AG20443 (cell line): Measurements from ENCODE around the gene POLR3G.

Source experiments
- DNase-seq: peaks from one replicate; pipeline ENCODE4 v3.0.0; 2012; ENCODE audit warnings: low spot score, mixed read lengths

The POLR3G gene, protein sequence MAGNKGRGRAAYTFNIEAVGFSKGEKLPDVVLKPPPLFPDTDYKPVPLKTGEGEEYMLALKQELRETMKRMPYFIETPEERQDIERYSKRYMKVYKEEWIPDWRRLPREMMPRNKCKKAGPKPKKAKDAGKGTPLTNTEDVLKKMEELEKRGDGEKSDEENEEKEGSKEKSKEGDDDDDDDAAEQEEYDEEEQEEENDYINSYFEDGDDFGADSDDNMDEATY

GRCh38 chr5:90474235-90475107, at the start of gene POLR3G, which contains the start of gene MBLAC2:
TSS of gene POLR3G (plus strand) at chr5:90474864. CDS start at chr5:90485568, 10,704 bp downstream.
TSS of gene MBLAC2 (minus strand) at chr5:90474771. CDS start at chr5:90474292, 479 bp downstream.
- DNase-seq = peak; percentile 97

DNA sequence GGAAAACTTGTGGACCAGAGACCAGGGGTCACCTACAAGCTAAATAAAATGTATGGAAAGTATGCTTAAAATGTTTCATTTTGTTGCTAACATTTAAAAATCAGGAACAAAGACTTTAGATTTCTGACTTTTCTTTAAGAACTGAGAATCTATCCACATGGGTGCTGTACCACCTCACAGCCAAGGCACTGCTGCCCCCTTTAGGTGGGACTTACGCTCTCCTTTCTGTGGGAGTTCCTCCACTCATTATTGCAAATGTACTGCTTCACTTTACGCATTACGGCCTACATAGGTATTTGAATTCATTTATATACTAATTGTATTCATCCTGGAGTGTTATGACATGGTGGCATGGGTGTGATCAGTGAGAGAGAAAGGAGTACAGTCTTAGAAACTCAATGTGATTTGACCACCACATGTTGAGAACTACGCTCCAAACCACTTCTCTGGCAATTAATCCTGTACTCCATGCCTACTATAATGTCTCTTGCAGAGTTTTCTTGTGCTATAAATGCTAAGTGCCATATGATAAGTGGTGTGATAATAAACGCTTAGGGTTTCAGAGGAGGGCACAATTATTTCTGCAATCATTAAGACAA, 40.4 kb upstream of the POLR3G start:
- peak; percentile 40 for DNase-seq

DNA sequence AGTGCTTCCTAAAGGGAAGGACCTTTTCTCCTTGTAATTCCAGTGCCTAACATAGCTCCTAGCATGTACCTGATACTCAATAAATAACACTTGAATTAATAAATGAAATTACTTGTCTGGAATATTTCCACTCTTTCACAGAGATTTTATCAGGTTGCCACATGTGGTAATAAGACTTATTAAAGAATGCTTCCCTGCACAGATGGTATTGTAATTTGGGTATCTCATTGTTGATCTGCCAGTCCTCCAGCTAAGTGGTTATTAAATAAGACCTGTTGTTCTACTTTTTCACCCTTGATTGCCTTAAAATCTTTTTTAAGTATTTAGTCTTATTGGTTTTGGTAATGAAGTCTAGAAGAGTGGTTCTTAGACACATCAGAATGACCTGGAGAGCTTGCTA, 37.0 kb upstream of the POLR3G start:
- no peak for DNase-seq

- DNase-seq = no peak
Measured at GRCh38 chr5:90438100-90438499, 36.6 kb upstream of the POLR3G start.

GRCh38 chr5:90440644-90441043, 34.0 kb upstream of the POLR3G start:
- DNase-seq = no peak

DNA sequence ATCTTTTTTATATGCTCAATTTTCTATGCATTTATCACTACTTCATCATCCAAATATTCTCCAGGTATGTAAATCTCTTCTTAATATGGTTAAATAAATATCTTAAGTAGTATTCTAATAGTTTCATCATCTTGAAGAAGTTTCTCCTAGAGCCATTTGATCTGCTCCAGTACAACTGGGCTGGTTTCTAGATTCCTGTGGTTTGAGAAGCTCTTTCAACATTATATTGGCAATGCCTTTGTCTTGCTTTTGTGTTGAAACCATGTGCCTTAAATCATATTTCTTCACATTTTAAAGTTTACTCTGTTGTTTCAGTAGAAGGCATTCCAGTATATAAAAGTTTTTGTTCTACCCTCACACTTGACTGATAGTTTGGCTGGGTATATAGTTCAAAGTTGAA, 27.7 kb upstream of the POLR3G start:
- peak; percentile 48 for DNase-seq

GRCh38 chr5:90461288-90461687, 13.4 kb upstream of the POLR3G start:
- no peak for DNase-seq

- DNase-seq = no peak
Measured at GRCh38 chr5:90472783-90473395, 1.8 kb upstream of the POLR3G start.

GRCh38 chr5:90473396-90474234, 1.0 kb upstream of the POLR3G start:
- DNase-seq = peak; percentile 50

DNA sequence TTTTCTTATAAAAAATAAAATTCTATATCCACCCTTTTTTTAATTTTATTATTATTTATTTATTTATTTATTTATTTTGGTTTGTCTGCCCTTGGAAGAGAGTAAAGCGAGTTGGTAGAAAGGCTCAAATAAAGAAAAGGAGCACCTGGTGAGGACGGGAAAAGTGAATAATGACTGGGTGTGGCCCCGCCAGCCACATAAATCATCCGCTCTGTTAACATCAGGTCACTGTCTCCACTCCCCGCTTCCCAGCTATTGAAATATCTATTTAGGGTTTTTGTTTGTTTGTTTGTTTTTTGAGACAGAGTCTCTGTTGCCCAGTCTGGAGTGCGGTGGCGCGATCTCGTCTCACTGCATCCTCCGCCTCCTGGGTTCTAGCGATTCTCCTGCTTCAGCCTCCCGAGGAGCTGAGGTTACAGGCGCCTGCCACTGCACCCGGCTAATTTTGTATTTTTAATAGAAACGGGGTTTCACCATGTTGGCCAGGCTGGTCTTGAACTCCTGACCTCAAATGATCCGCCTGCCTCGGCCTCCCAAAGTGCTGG, 844 bp downstream of the POLR3G start:
- no peak for DNase-seq

- no peak for DNase-seq
Measured at GRCh38 chr5:90476391-90476790, 1.7 kb downstream of the POLR3G start.

DNA sequence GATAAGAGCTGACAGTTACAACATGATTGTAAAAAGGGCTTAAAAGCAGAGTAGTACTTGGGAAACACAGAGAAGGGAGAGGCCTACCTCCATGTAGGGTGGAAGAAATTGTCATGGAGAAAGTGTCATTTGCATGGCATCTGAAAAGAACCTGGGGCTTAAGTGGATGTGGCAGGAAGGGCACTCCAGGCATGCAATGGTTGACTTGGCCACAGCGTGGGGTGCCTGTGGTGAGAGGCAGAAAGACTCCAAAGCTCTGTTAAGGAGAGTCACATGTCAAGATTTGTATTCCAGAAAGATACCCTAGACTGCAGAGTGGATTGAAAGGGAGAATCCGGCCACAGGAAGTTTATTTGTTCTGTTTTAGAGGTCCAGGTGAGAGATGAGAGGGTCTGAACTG, 2.4 kb downstream of the POLR3G start:
- no peak for DNase-seq

GRCh38 chr5:90477621-90478215, 3.1 kb downstream of the POLR3G start:
- no peak for DNase-seq

- DNase-seq = peak; percentile 9
Measured at GRCh38 chr5:90479611-90480385, 5.1 kb downstream of the POLR3G start.

DNA sequence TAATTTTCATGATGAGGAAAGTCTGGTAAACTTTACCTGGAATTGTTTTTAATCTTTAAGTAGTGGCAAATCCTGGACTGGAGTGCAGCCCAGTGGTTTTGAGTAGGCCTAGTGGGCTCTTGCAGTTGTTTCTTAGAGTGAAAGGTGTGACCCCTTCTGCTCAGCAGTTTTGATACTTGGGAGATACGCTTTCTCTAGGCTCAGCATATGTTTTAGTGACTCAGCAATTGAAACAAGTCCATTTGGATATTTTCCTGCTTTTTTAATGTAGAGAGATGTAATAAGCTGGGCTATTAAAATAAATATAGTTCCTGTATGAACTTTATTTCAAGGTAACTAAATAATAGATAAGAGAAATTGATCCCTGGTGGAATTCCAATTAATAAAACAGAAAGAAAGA, 6.0 kb downstream of the POLR3G start:
- no peak for DNase-seq

- DNase-seq = no peak
Measured at GRCh38 chr5:90483206-90483605, 8.5 kb downstream of the POLR3G start.

DNA sequence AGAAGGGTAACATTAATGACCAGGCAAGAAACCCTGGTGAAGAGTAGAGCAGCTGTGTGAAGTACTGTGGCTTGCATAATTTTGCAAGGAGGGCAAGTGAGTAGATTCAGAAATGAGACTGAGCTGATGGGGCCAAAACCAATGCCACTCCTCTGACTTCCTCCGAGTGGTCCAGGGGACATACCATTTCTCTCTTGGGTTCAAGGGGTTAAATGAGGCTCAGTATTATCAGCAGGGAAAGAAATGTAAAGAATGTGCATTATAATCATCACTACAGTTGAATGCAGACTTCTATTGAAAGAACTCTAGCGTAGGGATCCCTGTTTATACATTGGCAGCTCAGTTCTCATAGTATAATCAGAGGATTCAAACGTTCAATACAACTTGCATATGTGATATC, 9.9 kb downstream of the POLR3G start:
- DNase-seq = no peak

- DNase-seq = peak; percentile 54
Measured at GRCh38 chr5:90488791-90489190, 14.1 kb downstream of the POLR3G start.

DNA sequence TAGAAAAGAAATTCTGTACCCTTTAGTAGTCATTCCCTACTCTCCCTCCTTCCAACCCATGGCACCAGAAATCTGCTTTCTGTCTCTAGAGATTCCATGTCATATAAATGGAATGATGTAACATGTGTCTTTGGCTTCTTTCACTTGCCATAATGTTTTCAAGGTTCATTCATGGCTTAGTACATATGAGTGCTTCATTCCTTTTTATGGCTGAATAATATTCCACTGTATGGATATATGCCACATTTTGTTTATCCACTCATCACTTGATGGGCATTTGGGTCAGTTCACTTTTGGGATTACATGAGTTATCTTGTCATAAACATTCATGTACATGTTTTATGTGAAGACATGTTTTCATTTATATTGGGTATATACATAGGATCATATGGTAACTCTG, 19.4 kb downstream of the POLR3G start:
- no peak for DNase-seq

DNA sequence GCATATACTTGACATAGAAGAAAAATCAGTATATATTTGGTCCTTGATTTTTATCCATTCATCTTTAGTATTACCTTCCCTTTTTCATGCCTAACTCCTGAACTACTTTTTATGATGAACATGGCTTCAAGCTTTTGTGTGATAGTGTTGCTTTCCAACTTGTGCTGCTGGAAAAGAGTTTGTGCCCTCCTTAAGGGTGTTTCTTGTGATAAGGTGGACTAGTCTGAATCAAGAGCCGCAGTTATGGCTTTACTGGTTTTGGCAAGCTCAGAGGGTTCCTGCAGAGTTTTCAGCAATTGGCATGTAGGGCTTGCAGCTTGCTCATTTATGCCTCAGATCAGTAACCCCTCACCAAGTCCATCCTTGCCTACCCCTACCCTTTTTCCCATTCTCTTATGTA, 20.5 kb downstream of the POLR3G start:
- DNase-seq = no peak
